Endodermal cell (in vitro differentiated cells): ENCODE results near the gene LCN15. TPM values are rescaled to one million over a fixed set of nuclear protein-coding genes. Genes with fewer than 3 reads are reported as not detected.
A peak's percentile ranks its signal among the peaks of the same experiment; 100 is the strongest.

ENCODE experiments used
- DNase-seq: peaks from one replicate; pipeline ENCODE4 v3.0.0-alpha.2; 2017
- H3K27ac ChIP-seq: 2 replicates; pipeline ENCODE4 v1.5.1; 2013; ENCODE audit warnings: mild to moderate bottlenecking, low read depth, low read length, moderate library complexity
- H3K27me3 ChIP-seq: 2 replicates; pipeline ENCODE4 v1.6.1; 2013; ENCODE audit warnings: mild to moderate bottlenecking, low read length, moderate library complexity; ENCODE audit not compliant: insufficient read depth, control insufficient read depth, poor library complexity, severe bottlenecking
- H3K36me3 ChIP-seq: 2 replicates; pipeline ENCODE4 v1.7.0; 2013; ENCODE audit warnings: mild to moderate bottlenecking, low read length, moderate library complexity; ENCODE audit not compliant: control insufficient read depth, insufficient read depth
- H3K4me1 ChIP-seq: one replicate; pipeline ENCODE4 v1.7.0; 2013; ENCODE audit warnings: low read length; ENCODE audit not compliant: control insufficient read depth, insufficient read depth
- H3K4me3 ChIP-seq: 2 replicates; pipeline ENCODE4 v1.5.1; 2013; ENCODE audit warnings: mild to moderate bottlenecking, low read length, moderate library complexity
- H3K9ac ChIP-seq: 2 replicates; pipeline ENCODE4 v1.6.1; 2013; ENCODE audit warnings: mild to moderate bottlenecking, low read length, moderate library complexity; ENCODE audit not compliant: poor library complexity, severe bottlenecking; ENCODE audit errors: extremely low read depth
- H3K9me3 ChIP-seq: 2 replicates; pipeline ENCODE4 v1.6.1; 2013; ENCODE audit warnings: mild to moderate bottlenecking, low read length, moderate library complexity; ENCODE audit not compliant: control insufficient read depth
- H3K27ac Mint-ChIP-seq: 2 replicates; pipeline ENCODE4 v1.8.0; 2020; ENCODE audit warnings: mixed read lengths
- H3K27me3 Mint-ChIP-seq: 2 replicates; pipeline ENCODE4 v1.8.0; 2021; ENCODE audit warnings: mild to moderate bottlenecking, mixed read lengths; ENCODE audit not compliant: insufficient read depth
- H3K36me3 Mint-ChIP-seq: 2 replicates; pipeline ENCODE4 v1.8.0; 2020; ENCODE audit warnings: low read depth, mixed read lengths
- H3K4me1 Mint-ChIP-seq: 2 replicates; pipeline ENCODE4 v1.8.0; 2020; ENCODE audit warnings: mixed read lengths
- H3K4me3 Mint-ChIP-seq: 2 replicates; pipeline ENCODE4 v1.8.0; 2020; ENCODE audit warnings: mild to moderate bottlenecking, moderate library complexity, mixed read lengths
- H3K9me3 Mint-ChIP-seq: 2 replicates; pipeline ENCODE4 v1.8.0; 2020; ENCODE audit warnings: mild to moderate bottlenecking, mixed read lengths
- WGBS, 2 experiments: methylation state at CpG; one replicate each; pipeline versions ENCODE4 v1.1.5 to v1.1.7; 2013; ENCODE audit warnings: missing lambda C conversion rate in 2 of 2, mixed read lengths in 1 of 2; ENCODE audit not compliant: insufficient coverage in 1 of 2, insufficient read length in 1 of 2; 5-methylcytosine and 5-hydroxymethylcytosine counted together
- total RNA-seq, 2 donors: library from RNA; stranded (reverse); fragmentation: NEBNext Ultra II Directional in 1 of 2; extraction: Animal tissue kit (Norgen Biotek cat#: 25700) in 1 of 2; gene quantifications; 2 replicates in 1 of 2; 3 replicates in 1 of 2; pipeline ENCODE4 v1.2.1, GENCODE V29; 2021
- TF ChIP-seq, protein P1 (sequence below): fragments of 200-600 bp; sonication (generic); conservative IDR thresholded peaks from 2 replicates; pipeline ENCODE4 v1.5.0; 2021; ENCODE audit warnings: antibody characterized with exemption, mild to moderate bottlenecking

The LCN15 gene
- total RNA-seq, 2 donors from 2014 or later = 0.51 to 1.2 TPM

DNA sequence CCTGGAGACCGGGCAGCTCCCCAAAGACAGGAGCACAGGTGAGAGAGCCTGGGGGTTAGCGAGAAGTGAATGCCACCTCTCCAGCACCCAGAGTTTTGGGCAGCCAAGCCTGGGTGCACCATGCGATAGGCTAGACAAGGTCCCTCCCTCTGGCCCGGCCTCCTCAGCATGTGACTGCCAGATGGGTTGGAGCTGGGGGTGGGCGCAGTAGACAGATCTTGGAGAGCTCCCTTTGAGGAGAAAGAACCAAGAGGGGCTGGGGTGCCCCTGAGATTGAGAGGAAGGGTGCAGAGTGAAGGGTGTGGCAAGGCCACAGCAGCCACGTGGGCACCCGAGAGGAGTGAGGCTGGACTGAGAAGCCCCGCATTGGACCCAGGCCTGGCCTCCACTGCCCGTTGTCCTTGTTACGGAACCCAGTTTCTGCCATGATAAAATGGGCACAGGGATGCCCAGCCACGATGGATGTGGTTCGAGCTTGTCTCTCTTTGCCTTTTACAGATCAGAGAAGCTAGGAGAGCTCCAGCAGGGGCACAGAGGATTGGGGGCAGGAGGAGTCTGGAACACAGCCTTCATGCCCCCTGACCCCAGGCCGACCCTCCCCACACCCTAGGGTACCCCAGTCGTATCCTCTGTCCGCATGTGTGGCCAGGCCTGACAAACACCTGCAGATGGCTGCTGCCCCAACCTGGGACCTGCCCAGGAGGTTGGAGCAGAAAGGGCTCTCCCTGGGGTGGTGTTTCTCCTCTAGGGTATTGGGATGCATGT lies 28.2 kb upstream of the LCN15 start:
- peak overlapping the region; percentile 88 for H3K4me3 Mint-ChIP-seq
- H3K27me3 Mint-ChIP-seq = peaks cover 1% of the 10 kb centered on the region
- TF ChIP-seq, protein P1, sequence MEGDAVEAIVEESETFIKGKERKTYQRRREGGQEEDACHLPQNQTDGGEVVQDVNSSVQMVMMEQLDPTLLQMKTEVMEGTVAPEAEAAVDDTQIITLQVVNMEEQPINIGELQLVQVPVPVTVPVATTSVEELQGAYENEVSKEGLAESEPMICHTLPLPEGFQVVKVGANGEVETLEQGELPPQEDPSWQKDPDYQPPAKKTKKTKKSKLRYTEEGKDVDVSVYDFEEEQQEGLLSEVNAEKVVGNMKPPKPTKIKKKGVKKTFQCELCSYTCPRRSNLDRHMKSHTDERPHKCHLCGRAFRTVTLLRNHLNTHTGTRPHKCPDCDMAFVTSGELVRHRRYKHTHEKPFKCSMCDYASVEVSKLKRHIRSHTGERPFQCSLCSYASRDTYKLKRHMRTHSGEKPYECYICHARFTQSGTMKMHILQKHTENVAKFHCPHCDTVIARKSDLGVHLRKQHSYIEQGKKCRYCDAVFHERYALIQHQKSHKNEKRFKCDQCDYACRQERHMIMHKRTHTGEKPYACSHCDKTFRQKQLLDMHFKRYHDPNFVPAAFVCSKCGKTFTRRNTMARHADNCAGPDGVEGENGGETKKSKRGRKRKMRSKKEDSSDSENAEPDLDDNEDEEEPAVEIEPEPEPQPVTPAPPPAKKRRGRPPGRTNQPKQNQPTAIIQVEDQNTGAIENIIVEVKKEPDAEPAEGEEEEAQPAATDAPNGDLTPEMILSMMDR = no peak
- peaks cover 58% of the 10 kb centered on the region for H3K4me1 Mint-ChIP-seq
- peak overlapping the region; percentile 25 for H3K9ac ChIP-seq
- no peaks in the 10 kb centered on the region for H3K9me3 ChIP-seq
- H3K27ac ChIP-seq = no peak overlapping the region
- peak overlapping the region; percentile 82 for H3K27ac Mint-ChIP-seq
- H3K27me3 ChIP-seq = no peaks in the 10 kb centered on the region
- 91 to 92% methylated on average over 9 to 15 of the region's 15 CpGs for WGBS, 2 experiments
- peak; percentile 48 for DNase-seq
- H3K36me3 ChIP-seq = peaks cover 23% of the 10 kb centered on the region
- H3K36me3 Mint-ChIP-seq = peaks cover 17% of the 10 kb centered on the region
- H3K4me3 ChIP-seq = peak overlapping the region; percentile 87
- H3K9me3 Mint-ChIP-seq = no peaks in the 10 kb centered on the region
- H3K4me1 ChIP-seq = peaks cover 28% of the 10 kb centered on the region

DNA sequence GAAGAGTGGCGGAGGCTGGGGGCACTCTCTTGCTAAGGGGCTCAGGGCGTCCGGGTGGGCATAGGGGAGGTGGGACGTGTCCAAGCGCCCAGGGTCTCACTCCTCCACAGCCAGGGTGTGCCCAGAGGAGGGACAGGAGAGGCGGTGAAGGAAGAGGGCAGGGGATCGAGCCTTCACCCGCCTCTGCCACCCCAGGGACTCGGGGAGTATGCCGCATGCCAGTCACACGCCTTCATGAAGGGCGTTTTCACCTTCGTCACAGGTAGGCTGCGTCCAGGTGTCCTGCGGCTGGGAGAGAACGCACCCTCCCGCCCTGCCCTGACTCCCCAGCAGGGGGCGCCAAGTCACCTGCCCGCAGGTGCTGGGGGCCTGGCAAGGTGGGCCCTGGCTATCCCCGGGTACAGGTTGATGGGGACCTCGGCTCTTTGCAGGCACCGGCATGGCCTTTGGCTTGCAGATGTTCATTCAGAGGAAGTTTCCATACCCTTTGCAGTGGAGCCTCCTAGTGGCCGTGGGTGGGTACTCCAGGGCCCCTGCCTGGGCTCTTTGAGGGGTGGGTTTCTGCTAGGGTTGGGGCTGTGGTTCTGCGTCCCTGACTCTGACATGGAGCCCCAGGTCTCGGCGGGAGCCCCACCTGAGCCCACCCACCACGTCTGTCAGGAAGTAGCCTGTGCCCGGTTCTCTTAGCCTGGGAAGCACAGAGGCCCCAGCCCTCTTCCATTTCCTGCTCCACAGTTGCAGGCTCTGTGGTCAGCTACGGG lies 27.4 kb upstream of the LCN15 start:
- H3K4me1 Mint-ChIP-seq = peaks cover 51% of the 10 kb centered on the region
- peak overlapping the region; percentile 88 for H3K4me3 Mint-ChIP-seq
- H3K27me3 ChIP-seq = no peaks in the 10 kb centered on the region
- H3K27ac Mint-ChIP-seq = peak overlapping the region; percentile 97
- peaks cover 23% of the 10 kb centered on the region for H3K36me3 ChIP-seq
- 16% methylated on average over 19 to 29 of the region's 29 CpGs for WGBS, 2 experiments
- peaks cover 17% of the 10 kb centered on the region for H3K36me3 Mint-ChIP-seq
- no peak overlapping the region for H3K27ac ChIP-seq
- peaks cover 28% of the 10 kb centered on the region for H3K4me1 ChIP-seq
- H3K4me3 ChIP-seq = peak overlapping the region; percentile 87
- no peaks in the 10 kb centered on the region for H3K9me3 Mint-ChIP-seq
- peak; percentile 96 for DNase-seq
- no peaks in the 10 kb centered on the region for H3K9me3 ChIP-seq
- H3K27me3 Mint-ChIP-seq = no peaks in the 10 kb centered on the region
- peak overlapping the region; percentile 91 for H3K9ac ChIP-seq
- TF ChIP-seq, protein P1 = peak; percentile 100

DNA sequence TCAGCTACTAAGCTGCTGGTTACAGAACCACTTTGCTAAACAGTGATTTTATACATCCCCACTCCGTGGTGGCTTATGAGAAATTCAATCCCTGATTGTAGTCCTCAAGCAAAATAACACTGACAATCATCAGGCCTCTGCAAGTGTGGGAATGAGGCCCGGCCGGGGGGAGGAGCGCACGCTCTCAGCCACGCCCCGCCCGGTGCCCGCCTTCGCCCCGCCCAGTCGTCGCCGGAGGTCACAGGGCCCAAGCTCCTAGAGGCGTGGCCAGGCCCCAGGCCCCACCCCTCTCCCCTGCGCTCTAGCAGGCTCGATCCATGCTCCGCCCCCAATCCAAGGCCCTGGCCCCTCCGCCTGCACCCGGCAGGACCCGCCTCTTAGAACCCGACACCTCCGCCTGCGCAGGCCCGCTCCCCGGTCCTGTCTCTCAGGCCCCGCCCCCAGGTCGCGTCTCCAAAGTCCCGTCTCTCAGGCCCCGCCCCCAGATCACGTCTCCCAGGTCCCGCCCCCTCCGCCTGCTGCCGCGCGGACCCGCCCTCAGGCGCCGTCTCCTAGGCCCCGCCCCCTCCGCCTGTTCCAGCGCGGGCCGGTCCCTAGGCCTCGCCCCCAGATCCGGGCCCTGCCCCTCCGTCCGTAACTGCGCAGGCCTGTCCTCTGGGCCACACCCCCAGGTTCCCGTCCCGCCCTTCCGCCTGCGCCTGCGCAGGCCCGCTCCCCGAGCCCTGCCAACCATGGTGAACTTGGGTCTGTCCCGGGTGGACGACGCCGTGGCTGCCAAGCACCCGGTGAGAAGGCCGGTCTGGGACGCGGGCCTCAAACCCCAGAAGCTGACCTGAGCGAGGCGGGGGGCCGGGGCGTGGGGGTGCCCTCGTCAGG lies 26.6 kb upstream of the LCN15 start, which contains the start of gene TMEM141:
TMEM141 (plus strand) TSS at position 705 of the 876 bp plus-strand sequence; CDS start at position 732, 27 bp downstream.
- no peaks in the 10 kb centered on the region for H3K27me3 Mint-ChIP-seq

More for the DNA sequence above, 26.6 kb upstream of the LCN15 start, which contains the start of gene TMEM141:
- peak within 1 kb of the TSS; percentile 87 for H3K4me3 ChIP-seq
- TF ChIP-seq, protein P1 = no peak
- H3K4me1 Mint-ChIP-seq = peaks cover 43% of the 10 kb centered on the region
- 0 to 1% methylated on average over 21 to 70 of the region's 70 CpGs for whole genome bisulfite sequencing, 2 experiments
- peaks cover 23% of the 10 kb centered on the region for H3K36me3 ChIP-seq
- peak within 1 kb of the TSS; percentile 84 for H3K27ac ChIP-seq
- peak within 1 kb of the TSS; percentile 98 for H3K27ac Mint-ChIP-seq
- H3K9me3 ChIP-seq = no peaks in the 10 kb centered on the region
- peak; percentile 100 for DNase-seq
- H3K27me3 ChIP-seq = no peaks in the 10 kb centered on the region
- peaks cover 17% of the 10 kb centered on the region for H3K36me3 Mint-ChIP-seq
- peak within 1 kb of the TSS; percentile 91 for H3K9ac ChIP-seq
- H3K4me1 ChIP-seq = peaks cover 23% of the 10 kb centered on the region
- no peaks in the 10 kb centered on the region for H3K9me3 Mint-ChIP-seq
- peak within 1 kb of the TSS; percentile 88 for H3K4me3 Mint-ChIP-seq
